HepG2 (cell line): ENCODE results near the gene SLC38A4. TPM values are rescaled to one million over a fixed set of nuclear protein-coding genes. Genes with fewer than 3 reads are reported as not detected.
A peak's percentile ranks its signal among the peaks of the same experiment; 100 is the strongest.

ENCODE experiments used
- BRD4 ChIP-seq: sonication (generic); formaldehyde crosslinking; IDR thresholded peaks from 2 replicates; pipeline ENCODE4 v1.4.0; 2020; ENCODE audit warnings: missing genetic modification reagents
- HNF1A ChIP-seq, 2 experiments: sonication (generic) in 1 of 2; formaldehyde crosslinking in 1 of 2; IDR thresholded peaks; 2 replicates each; pipeline versions ENCODE4 v1.4.0 to v1.6.1; 2016 to 2020; ENCODE audit warnings: borderline replicate concordance in 1 of 2, low read depth in 1 of 2, mild to moderate bottlenecking in 1 of 2, missing genetic modification reagents in 1 of 2
- JUNB ChIP-seq: sonication (generic); formaldehyde crosslinking; IDR thresholded peaks from 2 replicates; pipeline ENCODE4 v1.8.0; 2022; ENCODE audit warnings: missing genetic modification reagents, mild to moderate bottlenecking, borderline replicate concordance
- KAT8 ChIP-seq: IDR thresholded peaks from 2 replicates; pipeline ENCODE4 v1.6.1; 2016; ENCODE audit warnings: missing genetic modification reagents, missing compliant biosample characterization
- MAFF ChIP-seq: IDR thresholded peaks from 2 replicates; pipeline ENCODE4 v1.6.1; 2011; ENCODE audit warnings: low read depth, low read length, improper control_type of control experiment
- MLLT10 ChIP-seq: sonication (generic); formaldehyde crosslinking; IDR thresholded peaks from 2 replicates; pipeline ENCODE4 v1.4.0; 2020; ENCODE audit warnings: missing genetic modification reagents
- NFATC3 ChIP-seq: sonication (generic); formaldehyde crosslinking; IDR thresholded peaks from 2 replicates; pipeline ENCODE4 v1.5.1; 2020; ENCODE audit warnings: mild to moderate bottlenecking, missing genetic modification reagents
- NFE2L2 ChIP-seq: fragments of 150-350 bp; IDR thresholded peaks from 2 replicates; pipeline ENCODE4 v1.6.1; 2014; ENCODE audit warnings: low read length
- NONO ChIP-seq, 2 experiments: fragments of 450-650 bp in 1 of 2; sonication (generic) in 1 of 2; formaldehyde crosslinking in 1 of 2; IDR thresholded peaks in 1 of 2; conservative IDR thresholded peaks in 1 of 2; 2 replicates each; pipeline versions ENCODE4 v1.6.1 to v1.8.0; 2017 to 2022; ENCODE audit warnings: mild to moderate bottlenecking in 1 of 2, missing genetic modification reagents in 1 of 2, moderate library complexity in 1 of 2
- SNAPC2 ChIP-seq: sonication (generic); formaldehyde crosslinking; IDR thresholded peaks from 2 replicates; pipeline ENCODE4 v1.8.1; 2022; ENCODE audit warnings: mild to moderate bottlenecking, missing genetic modification reagents
- SPEN ChIP-seq: sonication (generic); formaldehyde crosslinking; IDR thresholded peaks from 2 replicates; pipeline ENCODE4 v1.5.1; 2020; ENCODE audit warnings: low read depth, mild to moderate bottlenecking, missing genetic modification reagents
- TAF15 ChIP-seq: fragments of 200-400 bp; formaldehyde crosslinking; IDR thresholded peaks from one replicate; pipeline ENCODE4 v1.6.1; 2018; ENCODE audit warnings: mild to moderate bottlenecking, low read depth, low read length; ENCODE audit not compliant: poor library complexity, severe bottlenecking
- THAP7 ChIP-seq: sonication (generic); formaldehyde crosslinking; IDR thresholded peaks from 2 replicates; pipeline ENCODE4 v1.8.1; 2023; ENCODE audit warnings: mild to moderate bottlenecking, missing genetic modification reagents
- XBP1 ChIP-seq: sonication (generic); formaldehyde crosslinking; IDR thresholded peaks from 2 replicates; pipeline ENCODE4 v1.5.0; 2020; ENCODE audit warnings: missing genetic modification reagents
- XRCC5 ChIP-seq: fragments of 200-400 bp; formaldehyde crosslinking; optimal IDR thresholded peaks from 2 replicates; pipeline ENCODE3; 2017; ENCODE audit warnings: mild to moderate bottlenecking, low read length
- ZBTB44 ChIP-seq: sonication (generic); formaldehyde crosslinking; IDR thresholded peaks from 2 replicates; pipeline ENCODE4 v1.4.0; 2020; ENCODE audit warnings: missing genetic modification reagents
- ZFP82 ChIP-seq: sonication (generic); formaldehyde crosslinking; IDR thresholded peaks from 2 replicates; pipeline ENCODE4 v1.5.1; 2020; ENCODE audit warnings: mild to moderate bottlenecking, missing genetic modification reagents, borderline replicate concordance
- ZMYM4 ChIP-seq: sonication (generic); formaldehyde crosslinking; IDR thresholded peaks from 2 replicates; pipeline ENCODE4 v1.8.1; 2023; ENCODE audit warnings: mild to moderate bottlenecking, missing genetic modification reagents
- ZNF12 ChIP-seq: sonication (generic); formaldehyde crosslinking; IDR thresholded peaks from 2 replicates; pipeline ENCODE4 v1.5.0; 2020; ENCODE audit warnings: missing genetic modification reagents
- ZNF264 ChIP-seq: sonication (generic); formaldehyde crosslinking; IDR thresholded peaks from 2 replicates; pipeline ENCODE4 v1.4.0; 2020; ENCODE audit warnings: missing genetic modification reagents
- ZNF589 ChIP-seq: sonication (generic); formaldehyde crosslinking; conservative IDR thresholded peaks from 2 replicates; pipeline ENCODE4 v1.8.0; 2022; ENCODE audit warnings: mild to moderate bottlenecking, moderate library complexity, missing genetic modification reagents
- ZNF652 ChIP-seq: IDR thresholded peaks from 2 replicates; pipeline ENCODE4 v1.6.1; 2016; ENCODE audit warnings: low read depth, borderline replicate concordance
- ZNF850 ChIP-seq: sonication (generic); formaldehyde crosslinking; conservative IDR thresholded peaks from 2 replicates; pipeline ENCODE4 v1.9.0; 2021; ENCODE audit warnings: mild to moderate bottlenecking, missing genetic modification reagents
- polyA plus RNA-seq, 8 experiments: library from polyadenylated mRNA; depleted of rRNA in 3 of 8; stranded (reverse) in 7 of 8; unstranded in 1 of 8; fragments of >200 nt; fragmentation: Illumina TruSeq in 4 of 8; extraction: Trizol in 4 of 8; gene quantifications; 2 replicates each; pipeline versions ENCODE4 v1.2.1 to v1.2.3, GENCODE V29; 2011 to 2016; ENCODE audit warnings: low read depth in 4 of 8, missing spikeins in 1 of 8, mixed read lengths in 1 of 8; ENCODE audit not compliant: insufficient read depth in 1 of 8
- total RNA-seq, 5 experiments: library from RNA; depleted of rRNA; stranded (reverse); fragments of >200 nt; fragmentation: Illumina TruSeq; extraction: Trizol; gene quantifications; 2 replicates each; pipeline ENCODE4 v1.2.3, GENCODE V29; 2016; ENCODE audit warnings: low read depth in 1 of 5
- TF ChIP-seq, protein P1 (sequence below): sonication (generic); formaldehyde crosslinking; conservative IDR thresholded peaks from 2 replicates; pipeline ENCODE4 v1.4.0; 2020; ENCODE audit warnings: missing genetic modification reagents

Gene SLC38A4
- total and polyA plus RNA-seq, 2 of the 13 experiments (the other 11 are each of a cell fraction or from before 2014, with no cell fraction given): 3.5 to 5.2 TPM

- TF ChIP-seq HNF1A (IDR thresholded peaks at IDR 0.05; ENCODE audit: low read depth): 0 out of 2 replicates have a peak, but pooled peaks have one; percentile 43
- no peak for TF ChIP-seq HNF1A (CRISPR knock-in tag; IDR thresholded peaks at IDR 0.05; ENCODE audit: borderline replicate concordance)
- TF ChIP-seq, protein P1, sequence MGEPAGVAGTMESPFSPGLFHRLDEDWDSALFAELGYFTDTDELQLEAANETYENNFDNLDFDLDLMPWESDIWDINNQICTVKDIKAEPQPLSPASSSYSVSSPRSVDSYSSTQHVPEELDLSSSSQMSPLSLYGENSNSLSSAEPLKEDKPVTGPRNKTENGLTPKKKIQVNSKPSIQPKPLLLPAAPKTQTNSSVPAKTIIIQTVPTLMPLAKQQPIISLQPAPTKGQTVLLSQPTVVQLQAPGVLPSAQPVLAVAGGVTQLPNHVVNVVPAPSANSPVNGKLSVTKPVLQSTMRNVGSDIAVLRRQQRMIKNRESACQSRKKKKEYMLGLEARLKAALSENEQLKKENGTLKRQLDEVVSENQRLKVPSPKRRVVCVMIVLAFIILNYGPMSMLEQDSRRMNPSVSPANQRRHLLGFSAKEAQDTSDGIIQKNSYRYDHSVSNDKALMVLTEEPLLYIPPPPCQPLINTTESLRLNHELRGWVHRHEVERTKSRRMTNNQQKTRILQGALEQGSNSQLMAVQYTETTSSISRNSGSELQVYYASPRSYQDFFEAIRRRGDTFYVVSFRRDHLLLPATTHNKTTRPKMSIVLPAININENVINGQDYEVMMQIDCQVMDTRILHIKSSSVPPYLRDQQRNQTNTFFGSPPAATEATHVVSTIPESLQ (CRISPR knock-in tag): no peak
- TF ChIP-seq ZMYM4 (CRISPR knock-in tag): peak; percentile 83
- no peak for TF ChIP-seq MLLT10 (CRISPR knock-in tag)
- no peak for TF ChIP-seq ZNF652 (CRISPR knock-in tag)
- TF ChIP-seq NFATC3 (CRISPR knock-in tag): no peak
- TF ChIP-seq ZNF589 (CRISPR knock-in tag): no peak
- no peak for TF ChIP-seq THAP7 (CRISPR knock-in tag)
- TF ChIP-seq SPEN (CRISPR knock-in tag): no peak
- no peak for TF ChIP-seq ZBTB44
- no peak for TF ChIP-seq NONO (IDR thresholded peaks at IDR 0.05)
- no peak for TF ChIP-seq NONO (CRISPR knock-in tag; conservative IDR thresholded peaks at IDR 0.05)
- TF ChIP-seq ZNF12 (CRISPR knock-in tag): no peak
- TF ChIP-seq ZFP82 (CRISPR knock-in tag): no peak
- no peak for TF ChIP-seq ZNF264
- TF ChIP-seq MAFF: no peak
- TF ChIP-seq NFE2L2: no peak
- no peak for TF ChIP-seq JUNB
- TF ChIP-seq ZNF850: no peak
- TF ChIP-seq XBP1 (CRISPR knock-in tag): no peak
- no peak for TF ChIP-seq SNAPC2
- TF ChIP-seq KAT8 (CRISPR knock-in tag): no peak; the same call in 1 of the 2 replicates
- TF ChIP-seq XRCC5: no peak
- TF ChIP-seq BRD4 (CRISPR knock-in tag): no peak
- TF ChIP-seq TAF15: no peak
Measured at GRCh38 chr12:46798056-46798455, 27.7 kb downstream of the SLC38A4 start (continued).
